PC-3 (cell line): ENCODE measurements around the gene SCN4B. TPM values are rescaled to one million over a fixed set of nuclear protein-coding genes. Genes with fewer than 3 reads are reported as not detected.

Source experiments
- ATAC-seq: fragments of 200-7000 bp; cut with Tn5 transposase; 2 replicates; pipeline ENCODE4 v1.9.1; 2020; ENCODE audit warnings: mild to moderate bottlenecking, moderate library complexity
- BruUV-seq: library from RNA; stranded (reverse); fragments of 400-500 nt; replicated peaks from 2 replicates; lab custom pipeline; 2021; lab: Mats Ljungman, UMichigan
- CTCF ChIA-PET: fragments of 300-600 bp; sonication (Branson Sonifier 250); formaldehyde crosslinking; loops from one replicate; lab custom pipeline; 2022; ENCODE audit warnings: antibody characterized with exemption; lab: Charles Lee
- POLR2A ChIA-PET: fragments of 300-600 bp; sonication (Branson Sonifier 250); formaldehyde crosslinking; loops from one replicate; lab custom pipeline; 2022; ENCODE audit warnings: antibody characterized with exemption; ENCODE audit not compliant: unreplicated experiment; lab: Charles Lee
- DNase-seq: peaks from one replicate; pipeline ENCODE4 v3.0.0-alpha.2; 2015
- H2AFZ ChIP-seq: fragments of 300-600 bp; sonication (generic); 2 replicates; pipeline ENCODE4 v1.6.0; 2016; ENCODE audit warnings: antibody characterized with exemption, low read length
- H3F3A ChIP-seq: fragments of 300-600 bp; sonication (generic); one replicate; pipeline ENCODE4 v1.6.0; 2017; ENCODE audit warnings: antibody characterized with exemption, low read length, control low read depth, mild to moderate bottlenecking; ENCODE audit not compliant: unreplicated experiment
- H3K27ac ChIP-seq: fragments of 300-600 bp; sonication (generic); 2 replicates; pipeline ENCODE4 v1.5.1; 2016; ENCODE audit warnings: mild to moderate bottlenecking, low read length
- H3K27me3 ChIP-seq: fragments of 300-600 bp; sonication (generic); 2 replicates; pipeline ENCODE4 v1.6.1; 2016; ENCODE audit warnings: low read length, mixed read lengths
- H3K36me3 ChIP-seq: fragments of 300-600 bp; sonication (generic); 2 replicates; pipeline ENCODE4 v1.6.1; 2016; ENCODE audit warnings: low read depth, mixed run types, low read length, mixed read lengths
- H3K4me1 ChIP-seq: fragments of 300-600 bp; sonication (generic); 2 replicates; pipeline ENCODE4 v1.5.1; 2016; ENCODE audit warnings: low read length; ENCODE audit not compliant: insufficient read depth
- H3K4me2 ChIP-seq: fragments of 300-600 bp; sonication (generic); 2 replicates; pipeline ENCODE4 v1.6.0; 2016; ENCODE audit warnings: low read length
- H3K4me3 ChIP-seq: fragments of 300-600 bp; sonication (generic); 2 replicates; pipeline ENCODE4 v1.5.1; 2016; ENCODE audit warnings: mild to moderate bottlenecking, low read length, mixed read lengths
- H3K79me2 ChIP-seq: fragments of 300-600 bp; sonication (generic); 2 replicates; pipeline ENCODE4 v1.6.1; 2017; ENCODE audit warnings: low read length, mixed read lengths
- H3K9ac ChIP-seq: fragments of 300-600 bp; sonication (generic); 2 replicates; pipeline ENCODE4 v1.6.0; 2016; ENCODE audit warnings: mild to moderate bottlenecking, low read length
- H3K9me2 ChIP-seq: fragments of 300-600 bp; sonication (generic); replicated peaks from 2 replicates; pipeline ENCODE4 v1.6.1; 2016; ENCODE audit warnings: mixed run types, low read length, mixed read lengths
- H3K9me3 ChIP-seq: fragments of 300-600 bp; sonication (generic); 2 replicates; pipeline ENCODE4 v1.6.1; 2016; ENCODE audit warnings: low read length, mixed read lengths
- H4K20me1 ChIP-seq: fragments of 300-600 bp; sonication (generic); 2 replicates; pipeline ENCODE4 v1.6.1; 2016; ENCODE audit warnings: low read length, mixed read lengths
- CTCF ChIP-seq: fragments of 300-600 bp; sonication (generic); conservative IDR thresholded peaks from 2 replicates; pipeline ENCODE4 v1.5.1; 2017; ENCODE audit warnings: antibody characterized with exemption, low read depth, mild to moderate bottlenecking, low read length
- EZH2 ChIP-seq: fragments of 300-600 bp; sonication (generic); IDR thresholded peaks from one replicate; pipeline ENCODE4 v1.6.1; 2017; ENCODE audit warnings: antibody characterized with exemption, mild to moderate bottlenecking, low read length; ENCODE audit not compliant: unreplicated experiment
- EZH2phosphoT487 ChIP-seq: fragments of 300-600 bp; sonication (generic); IDR thresholded peaks from 2 replicates; pipeline ENCODE4 v1.6.1; 2018; ENCODE audit warnings: mild to moderate bottlenecking, antibody characterized with exemption, low read length, borderline replicate concordance
- intact Hi-C: fragments of 100-400 bp; cut with micrococcal nuclease; formaldehyde crosslinking; loops from 2 replicates; pipeline ENCODE4 v1.9.0; 2023
- total RNA-seq: library from RNA; depleted of rRNA; stranded (reverse); fragments of >200 nt; gene quantifications from 2 replicates; pipeline ENCODE4 v1.2.3, GENCODE V29; 2014

The SCN4B gene
- total RNA-seq, 1 experiment from 2014 or later = not detected

DNA sequence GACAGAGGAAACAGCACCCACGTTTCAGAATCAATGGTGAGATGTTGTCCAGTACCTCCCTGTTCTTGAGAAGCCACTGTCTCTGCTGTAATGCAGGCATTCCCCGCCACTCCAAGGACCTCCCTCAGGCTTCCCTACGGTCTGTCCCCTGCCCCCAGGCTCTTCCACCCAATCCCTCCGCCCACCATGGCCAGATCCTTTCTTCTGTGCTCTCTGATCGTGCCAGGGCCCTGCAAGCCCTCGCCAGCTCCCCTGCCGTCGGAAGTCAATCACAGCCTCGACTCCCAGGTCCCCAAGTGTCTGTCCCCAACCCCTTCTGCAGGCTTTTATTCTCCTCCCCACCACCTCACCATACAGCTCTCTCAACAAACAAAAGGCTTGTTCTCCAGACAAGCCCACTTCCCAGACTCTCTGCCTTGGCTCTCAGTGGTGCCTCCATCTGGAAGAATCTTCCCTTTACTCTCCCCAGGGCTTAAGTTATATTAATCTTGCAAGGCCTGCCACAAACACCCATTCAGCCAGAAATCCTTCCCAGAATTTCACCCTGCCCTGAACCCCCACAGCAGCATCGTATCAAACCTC is 13.7 kb downstream of the SCN4B start:
- Histone ChIP-seq H3K9me3 (no peaks in the 10 kb centered on the region), H3F3A (no peaks in the 10 kb centered on the region), H3K9me2 (no peaks in the 10 kb centered on the region), H3K9ac (no peak overlapping the region), H3K27me3 (peaks cover 77% of the 10 kb centered on the region), H3K4me1 (no peaks in the 10 kb centered on the region), H3K36me3 (no peaks in the 10 kb centered on the region), H2AFZ (no peak overlapping the region), H3K4me3 (no peak overlapping the region), H3K4me2 (no peak overlapping the region), H3K79me2 (no peaks in the 10 kb centered on the region), H3K27ac (no peak overlapping the region), H4K20me1 (no peaks in the 10 kb centered on the region)
- BruUV-seq = no TSS peak
- POLR2A ChIA-PET = no interaction called here
- no peak for TF ChIP-seq EZH2
- TF ChIP-seq CTCF = no peak
- no peak for TF ChIP-seq EZH2phosphoT487
- intact Hi-C loops = no loop called here
- no peak for ATAC-seq
- CTCF ChIA-PET = no interaction called here
- DNase-seq = no peak

GRCh38 chr11:118136801-118137200 is 15.8 kb downstream of the SCN4B start:
- ChIA-PET POLR2A (no interaction called here), CTCF (no interaction called here)
- Histone ChIP-seq H3K4me3 (no peak overlapping the region), H4K20me1 (no peaks in the 10 kb centered on the region), H3F3A (no peaks in the 10 kb centered on the region), H3K27me3 (peaks cover 87% of the 10 kb centered on the region), H3K9ac (no peak overlapping the region), H3K4me1 (no peaks in the 10 kb centered on the region), H3K9me2 (no peaks in the 10 kb centered on the region), H2AFZ (no peak overlapping the region), H3K79me2 (no peaks in the 10 kb centered on the region), H3K4me2 (no peak overlapping the region), H3K36me3 (no peaks in the 10 kb centered on the region), H3K9me3 (no peaks in the 10 kb centered on the region), H3K27ac (no peak overlapping the region)
- ATAC-seq (no peak), DNase-seq (no peak)
- BruUV-seq = no TSS peak
- no peak for TF ChIP-seq EZH2phosphoT487
- TF ChIP-seq CTCF = no peak
- no peak for TF ChIP-seq EZH2
- intact Hi-C loops = no loop called here

DNA sequence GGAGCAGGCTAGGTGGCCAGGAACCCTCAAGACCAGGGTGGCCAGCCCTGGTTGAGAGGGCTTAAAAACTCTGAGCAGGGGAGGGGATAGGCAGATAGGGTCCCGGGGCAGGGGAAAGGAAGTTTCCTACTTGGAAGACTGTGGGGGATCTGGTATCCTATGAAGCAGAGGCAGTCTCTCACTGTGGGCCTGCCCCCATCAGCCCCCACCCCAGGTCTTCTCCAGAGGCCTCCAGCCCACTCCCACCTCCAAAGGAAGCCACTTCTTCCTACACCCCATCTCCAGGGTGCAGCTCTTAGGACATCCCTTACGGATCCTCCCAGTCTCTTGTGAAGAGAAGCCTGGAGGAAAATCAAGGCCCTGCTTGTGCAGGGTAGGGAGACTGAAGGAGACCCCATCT is 16.3 kb downstream of the SCN4B start:
- no peaks in the 10 kb centered on the region for H3K9me3 ChIP-seq
- no TSS peak for BruUV-seq
- no peak overlapping the region for H3K9ac ChIP-seq
- no peaks in the 10 kb centered on the region for H3K36me3 ChIP-seq
- no peaks in the 10 kb centered on the region for H3K4me1 ChIP-seq
- CTCF ChIA-PET = no interaction called here
- ATAC-seq (no peak), DNase-seq (no peak)
- H3K27ac ChIP-seq = no peak overlapping the region
- no peaks in the 10 kb centered on the region for H3F3A ChIP-seq
- peaks cover 90% of the 10 kb centered on the region for H3K27me3 ChIP-seq
- no peaks in the 10 kb centered on the region for H4K20me1 ChIP-seq
- POLR2A ChIA-PET = no interaction called here
- no peak overlapping the region for H2AFZ ChIP-seq
- no peak overlapping the region for H3K4me3 ChIP-seq
- no peak overlapping the region for H3K4me2 ChIP-seq
- no peaks in the 10 kb centered on the region for H3K79me2 ChIP-seq
- H3K9me2 ChIP-seq = no peaks in the 10 kb centered on the region
- TF ChIP-seq EZH2phosphoT487 (no peak), EZH2 (no peak), CTCF (no peak)
- intact Hi-C loops = no loop called here
